NCI-H748 treated with DMSO at 0.1 percent for 48 hours (cell line): ENCODE data around the gene PGA5.

ENCODE experiments used
- DNase-seq: peaks from one replicate; lab custom pipeline; 2025; lab: John Stamatoyannopoulos, UW

The PGA5 gene

DNA sequence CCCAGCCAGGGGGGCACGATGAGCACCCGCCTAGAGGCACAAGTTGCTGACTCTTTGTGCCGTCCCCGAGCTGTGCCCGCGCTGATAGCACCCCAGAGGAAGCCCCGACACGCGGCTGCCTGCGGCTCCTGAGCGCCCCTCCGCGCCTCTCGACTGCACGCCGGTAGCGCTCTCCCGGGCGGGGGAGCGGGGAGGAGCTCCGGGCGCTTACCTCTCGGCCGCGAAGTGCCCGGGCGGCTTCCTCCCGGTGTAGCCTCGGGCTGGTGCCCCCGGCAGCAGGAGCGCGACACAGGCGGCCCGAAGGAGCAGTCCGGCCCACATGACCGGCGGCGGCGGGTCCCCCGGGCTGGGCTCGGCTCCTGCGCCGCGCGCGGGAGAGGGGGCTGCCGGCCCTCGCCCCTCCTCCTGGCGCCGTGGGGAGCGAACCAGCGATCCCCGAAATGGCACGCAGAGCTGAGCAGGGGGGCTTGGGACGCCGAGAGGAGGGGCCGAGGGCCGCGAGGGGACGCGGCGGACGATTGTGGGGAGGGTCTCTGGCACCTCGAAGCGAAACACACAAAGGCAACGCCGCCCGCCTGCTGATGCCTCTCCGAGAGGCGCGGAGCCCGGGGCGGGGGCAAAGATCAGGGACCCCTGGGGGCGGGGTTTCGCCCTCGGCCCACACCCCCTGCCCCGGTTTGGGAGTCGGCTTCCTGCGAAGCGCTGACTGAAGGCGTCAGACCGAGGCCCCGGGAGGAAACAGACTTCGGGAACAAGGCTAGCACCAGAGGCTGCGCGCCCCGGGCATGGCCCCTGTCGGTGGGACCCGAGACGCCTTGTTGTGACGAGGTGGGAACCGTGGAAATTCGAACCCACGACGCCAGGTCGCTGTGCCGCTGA is 54.0 kb downstream of the PGA5 start, which contains the start of gene VWCE:
VWCE (minus strand) TSS at position 600 of the 879 bp plus-strand sequence; CDS start at position 321, 279 bp downstream.
- peak; percentile 47 for DNase-seq

GRCh38 chr11:61295596-61295926 is 54.6 kb downstream of the PGA5 start:
- no peak for DNase-seq

- no peak for DNase-seq
These were observed 56.4 kb downstream of the PGA5 start for GRCh38 chr11:61297341-61297740.

DNA sequence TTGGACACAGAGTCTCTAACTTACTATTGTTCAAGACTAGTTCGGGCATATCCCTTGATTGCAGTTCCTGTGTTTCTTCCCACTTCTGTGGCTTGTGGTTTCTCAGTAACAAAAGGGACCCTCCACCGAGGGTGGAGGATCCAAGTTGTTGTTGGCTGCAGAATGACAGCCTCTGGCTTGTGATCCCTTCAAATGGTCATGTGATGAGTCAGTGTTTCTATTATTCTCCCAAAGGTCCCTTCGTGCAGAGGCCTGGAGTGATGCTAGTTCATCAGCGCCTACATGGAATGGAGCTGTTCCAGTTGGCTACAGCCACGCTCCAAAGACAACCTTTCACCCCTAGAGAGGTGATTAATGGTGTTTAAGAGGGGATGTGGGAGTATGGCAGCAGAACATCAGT is 56.8 kb downstream of the PGA5 start:
- DNase-seq, result no peak

GRCh38 chr11:61298663-61299244 is 57.8 kb downstream of the PGA5 start:
- DNase-seq, result no peak
